Activated CD8-positive, alpha-beta T cell treated with anti-CD3 and anti-CD28 coated beads for 36 hours (primary cell): ENCODE data around the gene PRKD3. TPM values are rescaled to one million over a fixed set of nuclear protein-coding genes. Genes with fewer than 3 reads are reported as not detected.

Experiments
- ATAC-seq: fragments of 200-7000 bp; cut with Tn5 transposase; one replicate; pipeline ENCODE4 v1.10.0; 2021; ENCODE audit warnings: mild to moderate bottlenecking, moderate library complexity
- CTCF ChIA-PET: fragments of 350-600 bp; sonication (Branson Sonifier 250); formaldehyde crosslinking; loops from one replicate; lab custom pipeline; 2021; ENCODE audit warnings: antibody characterized with exemption; lab: Charles Lee
- POLR2A ChIA-PET: fragments of 350-600 bp; sonication (Branson Sonifier 250); formaldehyde crosslinking; loops from one replicate; lab custom pipeline; 2021; ENCODE audit warnings: antibody characterized with exemption; lab: Charles Lee
- DNase-seq: peaks from one replicate; pipeline ENCODE4 v3.0.0-alpha.2; 2020
- H3K27ac Mint-ChIP-seq: one replicate; pipeline ENCODE4 v1.8.0; 2021; ENCODE audit warnings: mild to moderate bottlenecking, mixed read lengths
- H3K27me3 Mint-ChIP-seq: one replicate; pipeline ENCODE4 v1.8.0; 2021; ENCODE audit warnings: mixed read lengths
- H3K36me3 Mint-ChIP-seq: one replicate; pipeline ENCODE4 v1.8.0; 2021; ENCODE audit warnings: low read depth, mixed read lengths
- H3K4me1 Mint-ChIP-seq: one replicate; pipeline ENCODE4 v1.8.0; 2021; ENCODE audit warnings: low read depth, mixed read lengths
- H3K4me3 Mint-ChIP-seq: one replicate; pipeline ENCODE4 v1.8.0; 2021; ENCODE audit warnings: mild to moderate bottlenecking, moderate library complexity, mixed read lengths
- H3K9me3 Mint-ChIP-seq: one replicate; pipeline ENCODE4 v1.8.0; 2021; ENCODE audit warnings: mixed read lengths
- CTCF ChIP-seq: fragments of 200-600 bp; IDR thresholded peaks from one replicate; pipeline ENCODE4 v1.8.0; 2022; ENCODE audit warnings: antibody characterized with exemption, mild to moderate bottlenecking
- intact Hi-C: fragments of 100-400 bp; cut with micrococcal nuclease; formaldehyde crosslinking; loops from one replicate; pipeline ENCODE4 v1.10.0; 2022
- total RNA-seq, 2 experiments: library from RNA; stranded (reverse); gene quantifications; one replicate each; pipeline ENCODE4 v1.2.3, GENCODE V29; 2021

The PRKD3 gene
- total RNA-seq, 2 experiments from 2014 or later, result 23.8 to 25.6 TPM

- no peak for TF ChIP-seq CTCF
- no peak for DNase-seq
- ChIA-PET POLR2A (interaction anchor here (0.6 kb wide), 1 partner anchor 1249 kb away, joined by 3 read pairs; no protein-coding TSS in a partner anchor), CTCF (no interaction called here)
- Mint-ChIP-seq H3K27ac (no peak overlapping the region), H3K4me3 (no peak overlapping the region), H3K9me3 (no peaks in the 10 kb centered on the region), H3K4me1 (peaks cover 60% of the 10 kb centered on the region), H3K27me3 (no peaks in the 10 kb centered on the region), H3K36me3 (peaks cover 22% of the 10 kb centered on the region)
- ATAC-seq, result no peak
- intact Hi-C loops, result no loop called here
Measured at GRCh38 chr2:37316181-37316580, 8.5 kb downstream of the PRKD3 start.

- DNase-seq (no peak), ATAC-seq (no peak)
- H3K27me3 Mint-ChIP-seq, result no peaks in the 10 kb centered on the region
- no peaks in the 10 kb centered on the region for H3K9me3 Mint-ChIP-seq
- CTCF ChIA-PET, result no interaction called here
- no peak overlapping the region for H3K27ac Mint-ChIP-seq
- POLR2A ChIA-PET, result no interaction called here
- peaks cover 65% of the 10 kb centered on the region for H3K4me1 Mint-ChIP-seq
- no peak for TF ChIP-seq CTCF
- H3K4me3 Mint-ChIP-seq, result no peak overlapping the region
- peaks cover 22% of the 10 kb centered on the region for H3K36me3 Mint-ChIP-seq
- intact Hi-C loops, result no loop called here
Measured at GRCh38 chr2:37315364-37315763, 9.3 kb downstream of the PRKD3 start.

GRCh38 chr2:37307500-37307899, 17.1 kb downstream of the PRKD3 start:
- Mint-ChIP-seq H3K4me3 (no peak overlapping the region), H3K9me3 (no peaks in the 10 kb centered on the region), H3K27ac (no peak overlapping the region), H3K4me1 (peaks cover 33% of the 10 kb centered on the region), H3K36me3 (peaks cover 4% of the 10 kb centered on the region), H3K27me3 (no peaks in the 10 kb centered on the region)
- POLR2A ChIA-PET, result no interaction called here
- ATAC-seq, result no peak
- CTCF ChIA-PET, result interaction anchor here (0.9 to 1.0 kb wide), 2 partner anchors 9 to 12 kb away, joined by 3 to 5 read pairs; no protein-coding TSS in a partner anchor
- intact Hi-C loops, result no loop called here
- no peak for TF ChIP-seq CTCF
- DNase-seq, result no peak

- Mint-ChIP-seq H3K4me1 (peaks cover 30% of the 10 kb centered on the region), H3K27ac (no peak overlapping the region), H3K36me3 (peaks cover 4% of the 10 kb centered on the region), H3K9me3 (no peaks in the 10 kb centered on the region), H3K4me3 (no peak overlapping the region), H3K27me3 (no peaks in the 10 kb centered on the region)
- no peak for ATAC-seq
- CTCF ChIA-PET, result no interaction called here
- no peak for DNase-seq
- no peak for TF ChIP-seq CTCF
- intact Hi-C loops, result no loop called here
- POLR2A ChIA-PET, result no interaction called here
Measured at GRCh38 chr2:37306024-37306423, 18.6 kb downstream of the PRKD3 start.

GRCh38 chr2:37302701-37303252, 21.9 kb downstream of the PRKD3 start:
- H3K27ac Mint-ChIP-seq, result no peak overlapping the region

More at GRCh38 chr2:37302701-37303252, 21.9 kb downstream of the PRKD3 start:
- no peaks in the 10 kb centered on the region for H3K9me3 Mint-ChIP-seq
- H3K4me3 Mint-ChIP-seq, result no peak overlapping the region
- POLR2A ChIA-PET, result interaction anchor here (1.0 kb wide), 1 partner anchor 57 kb away, joined by 3 read pairs; no protein-coding TSS in a partner anchor
- no peaks in the 10 kb centered on the region for H3K27me3 Mint-ChIP-seq
- TF ChIP-seq CTCF, result no peak
- CTCF ChIA-PET, result no interaction called here
- H3K36me3 Mint-ChIP-seq, result peaks cover 14% of the 10 kb centered on the region
- H3K4me1 Mint-ChIP-seq, result peaks cover 33% of the 10 kb centered on the region
- no peak for DNase-seq
- no peak for ATAC-seq
- intact Hi-C loops, result no loop called here
